Effector memory CD4-positive, alpha-beta T cell (primary cell): ENCODE data around the gene CALML3.

Source experiments
- DNase-seq, 3 donors: peaks; one replicate each; pipeline ENCODE4 v3.0.0-alpha.2; 2020
- H3K27ac ChIP-seq: 2 replicates; pipeline ENCODE4 v1.7.0; 2013; ENCODE audit warnings: mild to moderate bottlenecking, low read length, moderate library complexity; ENCODE audit not compliant: insufficient read depth, poor library complexity, severe bottlenecking
- H3K27me3 ChIP-seq: replicated peaks from 2 replicates; pipeline ENCODE4 v1.7.0; 2013; ENCODE audit warnings: mild to moderate bottlenecking, low read length; ENCODE audit not compliant: insufficient read depth, control insufficient read depth, poor library complexity, severe bottlenecking
- H3K36me3 ChIP-seq: 2 replicates; pipeline ENCODE4 v1.7.0; 2013; ENCODE audit warnings: mild to moderate bottlenecking, low read length, moderate library complexity; ENCODE audit not compliant: control insufficient read depth, insufficient read depth
- H3K4me1 ChIP-seq: 2 replicates; pipeline ENCODE4 v1.7.0; 2013; ENCODE audit warnings: low read length, mild to moderate bottlenecking; ENCODE audit not compliant: control insufficient read depth, insufficient read depth, poor library complexity, severe bottlenecking
- H3K4me3 ChIP-seq: 2 replicates; pipeline ENCODE4 v1.7.0; 2013; ENCODE audit warnings: low read length, low read depth, mild to moderate bottlenecking; ENCODE audit not compliant: insufficient read depth, poor library complexity, severe bottlenecking
- H3K9me3 ChIP-seq: 2 replicates; pipeline ENCODE4 v1.7.0; 2013; ENCODE audit warnings: mild to moderate bottlenecking, low read length, moderate library complexity; ENCODE audit not compliant: control insufficient read depth

The CALML3 gene

DNA sequence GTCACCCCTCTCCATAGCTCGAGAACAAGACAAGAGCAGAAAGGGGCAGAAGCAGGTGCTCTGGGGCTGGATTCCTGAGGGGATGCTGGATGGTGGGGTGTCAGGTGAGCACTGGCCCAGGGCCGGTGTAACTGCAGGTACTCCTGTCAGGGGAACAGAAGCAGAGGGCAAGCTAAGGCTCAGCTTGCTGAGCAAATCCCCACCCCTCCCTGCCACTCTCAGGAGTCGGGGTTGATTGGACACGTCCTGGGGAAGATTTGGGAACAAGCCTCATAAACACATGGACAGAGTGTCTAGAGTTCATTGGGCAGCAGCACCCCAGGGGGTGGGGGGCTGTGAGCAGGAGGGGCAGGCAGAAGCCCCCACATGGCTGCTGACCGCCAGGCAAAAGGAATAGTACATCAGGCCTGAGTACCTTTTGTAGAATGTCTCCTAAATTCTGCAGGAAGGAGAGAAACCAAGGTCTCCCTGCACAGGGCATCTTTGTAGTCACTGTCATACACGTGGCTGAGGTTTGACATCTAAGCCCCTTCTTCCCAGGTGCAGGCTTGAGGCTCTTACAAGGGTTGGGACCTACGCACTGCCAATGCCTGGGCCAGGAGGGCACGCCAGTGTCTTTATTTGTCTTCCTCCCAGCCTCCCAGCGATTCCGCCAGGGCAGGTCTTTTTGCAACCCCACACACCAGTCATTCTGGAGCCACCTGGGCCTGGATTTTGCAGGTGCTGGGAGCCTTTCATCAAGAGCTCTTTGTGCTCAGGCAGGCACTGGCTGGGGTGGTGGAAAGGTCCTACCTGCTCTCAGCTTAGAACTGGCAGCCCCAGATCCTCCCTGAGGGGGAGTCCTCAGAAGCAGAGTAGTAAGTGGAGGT lies 2.8 kb downstream of the CALML3 start:
- Histone ChIP-seq H3K27ac (no peak overlapping the region), H3K9me3 (no peaks in the 10 kb centered on the region), H3K4me3 (no peak overlapping the region), H3K4me1 (no peaks in the 10 kb centered on the region), H3K36me3 (no peaks in the 10 kb centered on the region), H3K27me3 (no peaks in the 10 kb centered on the region)
- DNase-seq: no peak

DNA sequence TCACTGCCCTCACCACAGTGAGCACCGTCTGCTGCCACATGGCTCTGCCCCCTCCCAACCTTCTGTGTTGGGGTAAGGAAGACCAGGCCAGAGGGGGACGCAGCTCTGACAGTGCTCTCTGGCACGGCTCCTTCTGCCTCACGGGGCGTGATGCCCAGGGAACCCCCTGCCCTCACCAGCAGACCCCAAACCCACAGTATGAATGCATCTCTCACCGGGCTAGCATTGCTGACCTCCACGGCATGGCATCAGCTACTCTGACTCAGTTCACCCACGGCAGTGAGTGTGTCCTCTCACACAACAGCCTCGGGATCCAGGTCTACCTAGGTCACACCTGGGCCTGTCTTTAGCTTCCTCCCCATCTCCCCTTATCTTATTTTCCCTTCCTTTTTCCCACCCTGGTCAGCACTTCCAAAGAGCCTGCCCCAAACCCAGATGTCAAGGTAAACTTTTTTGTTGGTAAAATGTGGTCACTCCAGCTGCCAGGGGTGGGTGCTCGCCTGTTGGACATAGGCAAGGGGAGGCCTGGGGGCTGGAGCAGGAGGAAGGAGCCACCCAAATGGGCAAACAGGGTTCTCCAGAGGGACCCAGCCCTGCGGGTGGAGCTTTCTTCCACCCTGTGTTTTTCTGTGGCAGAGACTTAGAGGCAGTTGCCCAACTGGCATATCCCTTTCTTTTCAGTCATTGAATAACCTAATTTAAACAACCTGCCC lies 4.4 kb downstream of the CALML3 start:
- no peak for DNase-seq
- no peak overlapping the region for H3K4me3 ChIP-seq

DNA sequence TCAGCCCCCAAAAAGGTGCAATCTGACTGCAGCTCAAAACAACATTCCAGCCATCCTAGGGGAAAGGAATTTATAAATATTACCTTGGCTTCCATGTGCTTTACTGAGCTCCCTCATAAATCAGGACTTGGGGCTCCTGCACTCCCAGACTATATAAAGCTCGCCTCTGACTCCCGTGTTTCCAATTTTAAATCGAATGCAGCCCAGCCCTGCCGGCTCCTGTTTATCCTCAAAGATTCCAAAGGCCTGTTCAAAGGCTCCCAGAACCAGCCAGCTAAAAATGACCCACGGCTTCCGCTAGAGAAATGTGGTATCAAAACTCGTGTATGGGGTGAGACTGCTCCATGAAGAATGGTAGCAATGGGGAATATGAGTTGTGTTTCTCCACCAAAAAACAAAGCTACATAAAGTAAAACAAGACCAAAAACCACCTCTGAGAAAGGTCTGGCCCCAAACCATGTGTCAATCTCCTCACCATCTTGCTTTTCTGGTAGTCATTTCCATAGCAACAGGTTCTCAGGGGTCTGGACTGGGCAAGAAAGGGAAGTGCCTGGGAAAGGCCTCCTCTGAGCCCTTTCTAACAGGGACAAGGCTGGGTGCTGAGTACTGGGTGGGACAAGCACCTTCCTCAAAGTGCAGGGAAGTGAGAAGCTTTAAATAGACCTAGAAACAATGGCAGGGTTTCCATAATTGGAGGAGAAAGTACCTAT lies 5.1 kb downstream of the CALML3 start:
- Histone ChIP-seq H3K36me3 (no peaks in the 10 kb centered on the region), H3K4me1 (no peaks in the 10 kb centered on the region), H3K9me3 (no peaks in the 10 kb centered on the region), H3K27me3 (no peaks in the 10 kb centered on the region), H3K4me3 (no peak overlapping the region), H3K27ac (no peak overlapping the region)
- no peak for DNase-seq

More for the DNA sequence above, 4.4 kb downstream of the CALML3 start:
- H3K27me3 ChIP-seq: no peaks in the 10 kb centered on the region
- no peak overlapping the region for H3K27ac ChIP-seq
- H3K36me3 ChIP-seq: no peaks in the 10 kb centered on the region
- no peaks in the 10 kb centered on the region for H3K4me1 ChIP-seq
- H3K9me3 ChIP-seq: no peaks in the 10 kb centered on the region

DNA sequence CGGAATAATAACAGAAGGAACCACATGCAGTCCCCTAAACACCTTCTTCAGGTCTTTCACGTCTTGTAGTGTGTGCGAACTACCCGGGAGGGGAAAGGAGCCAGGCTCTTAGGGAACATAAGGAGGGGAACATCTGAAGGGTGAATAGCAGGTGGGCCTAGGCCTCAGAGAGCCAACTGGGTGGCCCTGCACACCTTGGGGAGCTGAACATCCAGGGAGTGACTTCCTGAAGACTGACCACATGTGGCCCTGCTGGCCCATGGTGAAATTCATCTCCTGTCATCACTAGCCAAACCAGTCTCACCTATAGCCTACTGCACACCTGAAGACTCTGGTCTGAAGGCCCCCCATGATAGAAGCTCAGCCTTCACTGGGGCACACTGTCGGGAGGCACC lies 5.6 kb downstream of the CALML3 start:
- Histone ChIP-seq H3K4me1 (no peaks in the 10 kb centered on the region), H3K27ac (no peak overlapping the region), H3K9me3 (no peaks in the 10 kb centered on the region), H3K4me3 (no peak overlapping the region), H3K36me3 (no peaks in the 10 kb centered on the region), H3K27me3 (no peaks in the 10 kb centered on the region)
- no peak for DNase-seq

DNA sequence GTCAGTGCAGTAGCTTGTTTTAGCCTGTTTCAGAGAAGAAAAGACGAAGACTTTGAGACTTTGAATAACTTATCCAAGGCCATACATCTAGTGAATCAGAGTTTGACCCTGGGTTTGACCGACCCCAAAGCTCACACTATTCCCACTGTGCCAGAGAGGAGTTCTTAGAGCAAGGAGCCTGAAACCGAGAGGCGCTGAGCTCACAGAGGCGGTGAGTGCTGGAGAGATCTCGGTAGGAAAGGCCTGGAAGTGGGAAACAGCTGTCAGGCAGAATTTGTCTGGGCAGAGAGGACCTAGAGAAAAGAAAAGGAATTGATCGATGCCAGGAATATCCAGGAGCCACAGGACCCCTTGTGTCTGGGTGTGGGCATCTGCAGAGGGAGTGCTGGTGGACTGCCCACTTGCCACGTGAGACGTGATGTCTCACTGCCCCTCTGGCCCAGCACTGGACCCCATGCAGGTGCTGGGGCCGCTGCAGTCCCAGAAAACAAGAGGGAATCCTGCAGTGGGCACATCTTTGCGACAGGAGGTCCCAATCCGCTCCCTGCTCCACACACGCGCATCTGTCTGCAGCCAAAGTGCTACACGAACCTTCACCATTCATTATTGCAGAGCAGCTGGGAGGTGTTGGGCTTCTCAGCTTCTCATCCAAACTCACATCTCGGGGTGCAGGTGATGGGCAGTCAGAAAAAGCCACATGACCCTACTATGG lies 6.2 kb downstream of the CALML3 start:
- Histone ChIP-seq H3K4me1 (no peaks in the 10 kb centered on the region), H3K4me3 (no peak overlapping the region), H3K27ac (no peak overlapping the region), H3K27me3 (no peaks in the 10 kb centered on the region), H3K36me3 (no peaks in the 10 kb centered on the region), H3K9me3 (no peaks in the 10 kb centered on the region)
- no peak for DNase-seq

DNA sequence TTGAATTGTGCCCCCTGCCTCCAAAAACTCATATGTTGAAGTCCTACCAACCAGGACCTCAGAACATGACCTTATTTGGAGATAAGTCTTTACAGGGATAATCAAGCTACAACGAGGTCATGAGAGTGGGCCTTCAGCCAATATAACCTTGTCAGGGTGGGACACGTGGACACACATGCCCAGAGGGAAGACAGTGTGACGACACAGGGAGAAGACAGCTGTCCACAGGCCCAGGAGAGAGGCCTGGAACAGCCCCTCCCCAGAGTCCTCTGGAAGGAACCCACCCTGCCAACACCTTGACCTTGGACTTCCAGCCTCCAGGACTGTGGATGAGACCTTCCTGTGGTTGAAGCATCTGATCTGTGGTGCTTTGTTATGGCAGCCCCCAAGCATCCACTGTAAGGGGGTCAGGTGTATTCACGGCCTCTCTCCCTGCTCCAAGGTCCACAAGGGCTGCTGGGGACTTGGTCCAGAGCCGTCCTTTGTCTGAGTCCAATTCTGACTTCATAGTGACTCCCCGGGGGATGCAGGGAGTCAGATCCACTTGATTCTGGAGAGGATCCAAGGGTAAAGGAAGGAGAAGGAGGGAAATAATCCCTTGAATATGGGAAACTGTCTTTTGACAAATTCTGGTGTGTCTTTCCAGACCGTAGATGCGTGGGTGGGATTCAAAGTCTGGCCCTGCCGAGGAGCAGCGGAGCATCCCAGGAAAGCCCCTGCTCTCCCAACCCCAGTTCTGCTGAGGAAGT lies 7.0 kb downstream of the CALML3 start:
- no peak overlapping the region for H3K27ac ChIP-seq
- no peaks in the 10 kb centered on the region for H3K36me3 ChIP-seq
- no peaks in the 10 kb centered on the region for H3K27me3 ChIP-seq
- H3K4me3 ChIP-seq: no peak overlapping the region
- no peaks in the 10 kb centered on the region for H3K4me1 ChIP-seq
- DNase-seq: no peak
- no peaks in the 10 kb centered on the region for H3K9me3 ChIP-seq

DNA sequence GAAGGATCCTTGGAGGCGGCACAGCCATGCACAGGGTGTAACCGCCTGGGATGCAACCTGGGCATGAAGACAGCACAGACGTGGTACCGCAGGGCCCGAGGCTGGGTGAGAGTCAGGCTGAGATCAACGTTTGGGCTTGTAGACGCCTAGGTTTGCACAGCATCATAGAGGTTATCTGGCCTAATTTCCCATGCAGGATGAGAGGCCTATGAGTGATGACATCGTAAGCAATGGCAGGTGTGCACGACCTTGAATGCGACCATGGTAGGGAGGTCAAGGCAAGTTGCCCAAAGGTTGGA lies 7.5 kb downstream of the CALML3 start:
- H3K36me3 ChIP-seq: no peaks in the 10 kb centered on the region
- H3K4me1 ChIP-seq: no peaks in the 10 kb centered on the region
- no peaks in the 10 kb centered on the region for H3K9me3 ChIP-seq
- H3K27me3 ChIP-seq: no peaks in the 10 kb centered on the region
- no peak overlapping the region for H3K27ac ChIP-seq
- H3K4me3 ChIP-seq: no peak overlapping the region
- DNase-seq: no peak

DNA sequence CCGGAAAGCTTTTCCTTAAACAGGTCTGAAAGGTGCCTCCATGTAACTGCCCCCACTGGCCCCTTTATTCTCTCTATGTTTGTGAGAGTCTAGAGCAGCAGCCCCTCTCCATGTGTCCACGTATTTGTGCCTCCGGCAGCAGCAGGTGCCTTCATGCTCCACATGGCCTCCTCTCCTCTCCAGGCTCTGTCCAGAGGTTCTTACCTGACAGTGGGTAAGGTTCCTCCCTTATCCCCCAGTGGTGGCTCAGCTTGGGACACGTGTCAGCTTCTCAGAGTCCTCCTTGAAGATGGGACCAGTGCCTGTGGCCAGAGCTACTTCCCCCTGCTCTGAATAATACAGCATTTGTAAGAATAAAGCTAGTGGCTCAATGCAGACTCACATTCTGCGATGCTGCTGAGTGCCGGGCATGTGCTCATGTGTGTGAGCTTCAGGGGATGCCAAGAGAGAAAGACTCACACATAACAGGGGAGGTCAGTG lies 7.9 kb downstream of the CALML3 start:
- no peaks in the 10 kb centered on the region for H3K9me3 ChIP-seq
- H3K4me1 ChIP-seq: no peaks in the 10 kb centered on the region
- no peak overlapping the region for H3K27ac ChIP-seq
- no peak for DNase-seq
- H3K27me3 ChIP-seq: no peaks in the 10 kb centered on the region
- no peak overlapping the region for H3K4me3 ChIP-seq
- H3K36me3 ChIP-seq: no peaks in the 10 kb centered on the region

DNA sequence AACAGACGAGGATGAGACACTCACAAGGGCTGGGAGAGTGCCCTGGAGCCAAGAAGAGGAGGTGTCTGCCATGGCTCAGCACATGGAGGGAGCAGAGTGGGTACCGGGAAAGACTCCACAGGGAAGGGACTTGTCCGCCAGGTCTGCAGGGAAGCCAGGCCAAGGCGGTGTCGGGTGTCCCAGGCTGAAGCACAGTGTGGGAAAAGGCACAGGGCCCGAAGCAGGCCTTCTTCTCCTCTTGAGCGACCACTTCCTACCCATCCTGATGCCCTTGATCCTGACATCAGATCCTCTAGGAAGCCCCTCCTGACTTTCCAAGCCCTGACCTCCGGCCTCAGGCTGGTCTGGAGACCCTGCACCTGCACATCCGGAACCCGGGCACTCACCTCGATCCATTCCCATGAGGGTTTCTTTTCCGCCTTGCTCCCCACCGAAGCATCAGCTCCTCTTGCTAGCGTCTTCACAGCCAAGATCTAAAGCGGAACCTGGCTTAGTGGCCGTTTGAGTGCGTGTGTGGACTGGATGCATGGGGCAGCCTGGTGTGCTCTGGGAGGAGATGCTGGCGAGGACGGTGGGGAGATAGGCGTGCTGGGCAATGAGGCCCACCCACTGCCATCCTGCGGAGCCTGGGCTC lies 8.5 kb downstream of the CALML3 start:
- no peak overlapping the region for H3K27ac ChIP-seq
- H3K4me3 ChIP-seq: no peak overlapping the region
- no peaks in the 10 kb centered on the region for H3K36me3 ChIP-seq
- no peaks in the 10 kb centered on the region for H3K9me3 ChIP-seq
- DNase-seq: no peak
- H3K27me3 ChIP-seq: no peaks in the 10 kb centered on the region
- H3K4me1 ChIP-seq: no peaks in the 10 kb centered on the region
